ENCODE results near the gene CEBPB. TPM values are rescaled to one million over a fixed set of nuclear protein-coding genes. Genes with fewer than 3 reads are reported as not detected.

CEBPB gene
- 80.7 and 108 TPM in 2 replicates for total RNA-seq (2014; rRNA removed; shearing (Covaris generic))

GRCh38 chr20:50190251-50191064 lies at the start of gene CEBPB:
Gene CEBPB (plus strand): TSS chr20:50190830. CDS start chr20:50191034, 204 bp downstream.

GRCh38 chr20:50153500-50154377 lies 36.9 kb upstream of the CEBPB start, which contains the start of gene PEDS1:
Gene PEDS1 (minus strand): TSS chr20:50153723. CDS start chr20:50153637, 86 bp downstream.

Other genes starting within 250 kb of the CEBPB start
- 5.0 and 7.7 TPM in 2 replicates for gene SNAI1, start 207.8 kb upstream of the CEBPB start, total RNA-seq (2014; rRNA removed; shearing (Covaris generic))
- 155 and 173 TPM in 2 replicates for gene UBE2V1, start 77.7 kb upstream of the CEBPB start, total RNA-seq (2014; rRNA removed; shearing (Covaris generic))
- gene PEDS1, start 37.1 kb upstream of the CEBPB start, total RNA-seq (2014; rRNA removed; shearing (Covaris generic)): 28.9 and 36.7 TPM in 2 replicates